Measurements from ENCODE around the gene GABRD.

Gene GABRD

GRCh38 chr1:1985375-1986050, 33.6 kb upstream of the GABRD start:
- DNase-seq (ENCODE audit: low read depth in 3 of 3): no peak

- DNase-seq (ENCODE audit: low read depth in 3 of 3): no peak
Observed at GRCh38 chr1:1986451-1987141, 32.5 kb upstream of the GABRD start.

- DNase-seq (ENCODE audit: low read depth in 3 of 3): no peak
Observed at GRCh38 chr1:1987142-1987510, 32.0 kb upstream of the GABRD start.

- DNase-seq (ENCODE audit: low read depth in 3 of 3): no peak
Observed at GRCh38 chr1:1988061-1988945, 30.8 kb upstream of the GABRD start.

- DNase-seq (ENCODE audit: low read depth in 3 of 3): no peak
Observed at GRCh38 chr1:1989102-1989542, 30.0 kb upstream of the GABRD start.

- DNase-seq (ENCODE audit: low read depth in 3 of 3): no peak
Observed at GRCh38 chr1:1989789-1990188, 29.4 kb upstream of the GABRD start.

- DNase-seq (ENCODE audit: low read depth in 3 of 3): no peak
Observed at GRCh38 chr1:1990222-1990621, 28.9 kb upstream of the GABRD start.

- no peak for DNase-seq (ENCODE audit: low read depth in 3 of 3)
Observed at GRCh38 chr1:1994536-1994935, 24.6 kb upstream of the GABRD start.

- no peak for DNase-seq (ENCODE audit: low read depth in 3 of 3)
Observed at GRCh38 chr1:1996207-1996651, 22.9 kb upstream of the GABRD start.

GRCh38 chr1:1997576-1997975, 21.6 kb upstream of the GABRD start:
- DNase-seq (ENCODE audit: low read depth in 3 of 3): no peak

- no peak for DNase-seq (ENCODE audit: low read depth in 3 of 3)
Observed at GRCh38 chr1:2000432-2000831, 18.7 kb upstream of the GABRD start.

- no peak for DNase-seq (ENCODE audit: low read depth in 3 of 3)
Observed at GRCh38 chr1:2000850-2001249, 18.3 kb upstream of the GABRD start.

GRCh38 chr1:2001773-2002411, 17.3 kb upstream of the GABRD start:
- DNase-seq (ENCODE audit: low read depth in 3 of 3): no peak

GRCh38 chr1:2003541-2004131, 15.5 kb upstream of the GABRD start, which contains the start of gene CFAP74:
Gene CFAP74, minus strand, starts transcription at chr1:2003786. Its CDS starts 12,830 bp downstream, at chr1:1990956.
- DNase-seq (ENCODE audit: low read depth in 3 of 3): no peak

GRCh38 chr1:2004856-2005255, 14.3 kb upstream of the GABRD start:
- DNase-seq (ENCODE audit: low read depth in 3 of 3): no peak

- DNase-seq (ENCODE audit: low read depth in 3 of 3): no peak
Observed at GRCh38 chr1:2009101-2010053, 9.8 kb upstream of the GABRD start.

- no peak for DNase-seq (ENCODE audit: low read depth in 3 of 3)
Observed at GRCh38 chr1:2014181-2014580, 5.0 kb upstream of the GABRD start.

GRCh38 chr1:2014741-2015735, 4.1 kb upstream of the GABRD start:
- DNase-seq (ENCODE audit: low read depth in 3 of 3): no peak

GRCh38 chr1:2016123-2016522, 3.0 kb upstream of the GABRD start:
- DNase-seq (ENCODE audit: low read depth in 3 of 3): no peak

Data from stimulated activated CD4-positive, alpha-beta T cell treated with anti-CD3 and anti-CD28 coated beads, TNF-alpha, amount 100 ng/mL, for 24 hours (primary cell).